H4 (cell line): Measurements from ENCODE around the gene AASS. TPM values are rescaled to one million over a fixed set of nuclear protein-coding genes. Genes with fewer than 3 reads are reported as not detected.

Source experiments
- DNase-seq: peaks from one replicate; pipeline ENCODE4 v3.0.0-alpha.2; 2015; ENCODE audit warnings: low spot score
- total RNA-seq: library from RNA; depleted of rRNA; stranded (reverse); fragments of >200 nt; shearing (Covaris generic); gene quantifications from 2 replicates; pipeline ENCODE4 v1.2.3, GENCODE V29; 2014; rRNA removed

AASS gene
- total RNA-seq, 1 experiment from 2014 or later: 18.4 TPM

GRCh38 chr7:122038904-122039303, 105.1 kb downstream of the AASS start:
- no peak for DNase-seq

GRCh38 chr7:122038134-122038533, 105.9 kb downstream of the AASS start:
- no peak for DNase-seq

GRCh38 chr7:122035876-122036275, 108.2 kb downstream of the AASS start:
- no peak for DNase-seq

GRCh38 chr7:122033641-122034040, 110.4 kb downstream of the AASS start:
- DNase-seq: no peak

- no peak for DNase-seq
These were observed 117.0 kb downstream of the AASS start for GRCh38 chr7:122027058-122027457.

Other genes with a start within 250 kb of the AASS start
- gene FEZF1, start 160.5 kb upstream of the AASS start, total RNA-seq: 2.3 and 2.4 TPM in 2 replicates